Nephron (organoid): Measurements from ENCODE around the gene CHRNA1.

ENCODE experiments used
- H3K27ac Mint-ChIP-seq, 3 experiments: 2 replicates each; pipeline ENCODE4 v1.8.0; 2020; ENCODE audit warnings: mixed read lengths in 3 of 3, mild to moderate bottlenecking in 2 of 3, moderate library complexity in 1 of 3
- H3K27me3 Mint-ChIP-seq: 2 replicates; pipeline ENCODE4 v1.8.0; 2021; ENCODE audit warnings: low read depth, mild to moderate bottlenecking, moderate library complexity, mixed read lengths
- H3K36me3 Mint-ChIP-seq: 2 replicates; pipeline ENCODE4 v1.8.0; 2020; ENCODE audit warnings: low read depth, mixed read lengths
- H3K4me1 Mint-ChIP-seq: 2 replicates; pipeline ENCODE4 v1.8.0; 2020; ENCODE audit warnings: mixed read lengths
- H3K4me3 Mint-ChIP-seq, 3 experiments: 2 replicates each; pipeline ENCODE4 v1.8.0; 2020; ENCODE audit warnings: mild to moderate bottlenecking in 3 of 3, mixed read lengths in 3 of 3, moderate library complexity in 2 of 3
- H3K9me3 Mint-ChIP-seq: 2 replicates; pipeline ENCODE4 v1.8.0; 2020; ENCODE audit warnings: mixed read lengths
- CTCF ChIP-seq, 3 experiments: fragments of 200-600 bp; sonication (generic); IDR thresholded peaks; one replicate each; pipeline ENCODE4 v1.5.0; 2021; ENCODE audit warnings: antibody characterized with exemption in 3 of 3; ENCODE audit not compliant: unreplicated experiment in 3 of 3

Gene CHRNA1

GRCh38 chr2:174777347-174778084, 13.2 kb upstream of the CHRNA1 start:
- Mint-ChIP-seq H3K27ac (peak overlapping the region; percentile 41 to 84 (median 58)), H3K27me3 (no peaks in the 10 kb centered on the region), H3K9me3 (no peaks in the 10 kb centered on the region), H3K4me1 (peaks cover 55% of the 10 kb centered on the region), H3K4me3 (peak overlapping the region in 1 of 3 experiments; percentile 4), H3K36me3 (no peaks in the 10 kb centered on the region)
- TF ChIP-seq CTCF (IDR thresholded peaks at IDR 0.05; ENCODE audit: unreplicated experiment in 3 of 3), result no peak

- Mint-ChIP-seq H3K27me3 (no peaks in the 10 kb centered on the region), H3K4me3 (no peak overlapping the region), H3K9me3 (no peaks in the 10 kb centered on the region)
Observed at GRCh38 chr2:174776675-174777074, 12.4 kb upstream of the CHRNA1 start.

GRCh38 chr2:174776223-174776622, 12.0 kb upstream of the CHRNA1 start:
- Mint-ChIP-seq H3K4me1 (peaks cover 68% of the 10 kb centered on the region), H3K4me3 (no peak overlapping the region), H3K27me3 (no peaks in the 10 kb centered on the region), H3K9me3 (no peaks in the 10 kb centered on the region), H3K36me3 (no peaks in the 10 kb centered on the region), H3K27ac (peak overlapping the region; percentile 45 to 84 (median 58))
- peak in 1 of 3 experiments; percentile 23 for TF ChIP-seq CTCF (IDR thresholded peaks at IDR 0.05; ENCODE audit: unreplicated experiment in 3 of 3)

More at GRCh38 chr2:174776675-174777074, 12.4 kb upstream of the CHRNA1 start:
- no peak for TF ChIP-seq CTCF (IDR thresholded peaks at IDR 0.05; ENCODE audit: unreplicated experiment in 3 of 3)
- Mint-ChIP-seq H3K4me1 (peaks cover 63% of the 10 kb centered on the region), H3K27ac (peak overlapping the region; percentile 45 to 84 (median 58)), H3K36me3 (no peaks in the 10 kb centered on the region)

GRCh38 chr2:174775571-174775980, 11.3 kb upstream of the CHRNA1 start:
- no peak overlapping the region for H3K4me3 Mint-ChIP-seq
- H3K27me3 Mint-ChIP-seq, result no peaks in the 10 kb centered on the region
- H3K9me3 Mint-ChIP-seq, result no peaks in the 10 kb centered on the region

GRCh38 chr2:174774886-174775285, 10.6 kb upstream of the CHRNA1 start:
- Mint-ChIP-seq H3K36me3 (no peaks in the 10 kb centered on the region), H3K27ac (peak overlapping the region in 1 of 3 experiments; percentile 6), H3K9me3 (no peaks in the 10 kb centered on the region), H3K4me1 (peaks cover 71% of the 10 kb centered on the region), H3K27me3 (no peaks in the 10 kb centered on the region), H3K4me3 (no peak overlapping the region)
- no peak for TF ChIP-seq CTCF (IDR thresholded peaks at IDR 0.05; ENCODE audit: unreplicated experiment in 3 of 3)

More at GRCh38 chr2:174775571-174775980, 11.3 kb upstream of the CHRNA1 start:
- H3K4me1 Mint-ChIP-seq, result peaks cover 71% of the 10 kb centered on the region
- H3K36me3 Mint-ChIP-seq, result no peaks in the 10 kb centered on the region
- no peak for TF ChIP-seq CTCF (IDR thresholded peaks at IDR 0.05; ENCODE audit: unreplicated experiment in 3 of 3)
- no peak overlapping the region for H3K27ac Mint-ChIP-seq

GRCh38 chr2:174773215-174773614, 8.9 kb upstream of the CHRNA1 start:
- TF ChIP-seq CTCF (IDR thresholded peaks at IDR 0.05; ENCODE audit: unreplicated experiment in 3 of 3), result no peak
- Mint-ChIP-seq H3K36me3 (no peaks in the 10 kb centered on the region), H3K4me3 (peak overlapping the region in 1 of 3 experiments; percentile 3), H3K4me1 (peaks cover 67% of the 10 kb centered on the region), H3K9me3 (no peaks in the 10 kb centered on the region), H3K27me3 (no peaks in the 10 kb centered on the region), H3K27ac (peak overlapping the region in 2 of 3 experiments; percentile 73 to 82)
